HG03432 (cell line): ENCODE data around the gene ZCCHC24.

Experiments used
- ATAC-seq: cut with Tn5 transposase; IDR thresholded peaks from one replicate; pipeline ENCODE4 v1.9.1; 2021; ENCODE audit warnings: mild to moderate bottlenecking, moderate library complexity; ENCODE audit not compliant: unreplicated experiment

The ZCCHC24 gene

DNA sequence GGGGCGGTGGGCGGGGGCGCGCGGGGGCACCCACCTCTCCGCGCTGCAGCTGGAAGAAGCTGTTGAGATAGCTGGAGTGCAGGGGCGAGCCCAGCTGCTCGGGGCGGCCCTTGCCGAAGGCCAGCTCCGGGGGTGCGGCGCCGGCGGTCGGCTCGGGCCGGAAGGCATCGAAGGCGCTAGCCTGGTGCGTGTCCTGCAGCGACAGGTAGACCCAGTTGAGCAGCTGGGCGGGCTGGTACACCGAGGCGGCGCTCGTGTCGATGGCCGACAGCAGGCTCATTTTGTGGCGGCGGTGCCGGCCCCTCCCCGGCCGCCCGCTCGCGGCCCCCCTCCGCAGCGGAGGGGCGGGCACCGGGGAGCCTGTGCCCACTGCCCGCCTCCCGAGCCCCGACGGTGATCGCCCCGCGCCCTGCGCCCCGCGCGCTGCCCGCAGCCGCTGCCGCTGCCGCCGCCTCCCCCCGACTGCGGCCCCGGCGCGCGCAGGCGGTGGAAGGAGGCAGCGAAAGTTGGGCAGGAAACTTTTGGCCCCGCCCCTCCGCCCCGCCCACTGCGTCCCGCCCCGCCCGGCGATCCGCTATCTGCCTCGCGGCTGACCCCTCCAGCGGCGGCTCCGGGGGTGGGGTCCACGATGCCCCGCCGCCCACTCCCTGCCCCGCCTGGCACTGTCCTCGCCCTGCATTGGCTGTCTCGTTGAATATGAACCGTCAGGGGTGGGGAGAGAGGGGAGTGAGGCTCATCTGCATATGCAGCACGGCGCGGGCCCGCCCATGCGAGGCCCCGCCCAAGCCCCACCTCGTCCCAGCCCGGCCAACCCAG lies at the start of gene ZCCHC24:
TSS of gene ZCCHC24 (minus strand) at position 464 of the 816 bp plus-strand sequence. CDS start at position 280, 184 bp downstream.
- ATAC-seq: peak; percentile 94

DNA sequence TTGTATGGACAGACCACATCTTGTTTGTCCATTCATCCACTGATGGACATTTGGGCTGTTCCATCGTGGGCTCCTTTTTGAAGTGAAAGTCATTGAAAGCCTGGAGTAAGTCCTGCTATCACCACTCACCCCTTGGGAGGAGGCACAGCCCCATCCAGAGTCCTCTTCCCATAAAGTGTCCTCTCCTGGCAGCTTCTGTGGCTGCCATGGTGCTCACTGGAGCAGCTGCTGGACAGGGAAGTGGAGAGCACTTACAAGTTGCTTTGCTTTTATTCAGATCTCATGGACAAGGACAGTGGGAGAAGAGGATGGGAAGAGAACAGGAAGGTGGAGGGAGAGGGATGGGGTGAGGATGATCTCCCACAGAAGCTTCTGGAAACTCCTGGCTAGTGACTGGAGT lies 48.4 kb upstream of the ZCCHC24 start:
- no peak for ATAC-seq

DNA sequence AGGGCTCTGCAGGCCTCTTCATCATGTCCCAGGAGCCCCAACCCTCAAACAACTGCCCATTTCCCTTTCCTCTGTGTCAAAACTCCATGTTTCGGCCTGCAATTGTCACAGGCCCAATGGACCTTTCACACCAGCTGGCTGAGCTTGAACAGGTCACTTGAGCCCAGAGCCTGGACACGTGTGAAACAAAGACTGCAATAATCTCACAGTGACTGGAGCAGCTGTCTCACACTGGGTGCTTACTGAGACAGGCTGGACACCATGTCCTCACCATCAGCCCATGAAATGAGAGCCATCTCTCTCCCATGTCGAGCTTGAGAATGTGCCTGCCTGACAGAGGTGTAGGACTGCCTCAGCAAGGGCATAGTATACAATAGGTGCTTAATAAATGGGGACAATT lies 47.4 kb upstream of the ZCCHC24 start:
- no peak for ATAC-seq

DNA sequence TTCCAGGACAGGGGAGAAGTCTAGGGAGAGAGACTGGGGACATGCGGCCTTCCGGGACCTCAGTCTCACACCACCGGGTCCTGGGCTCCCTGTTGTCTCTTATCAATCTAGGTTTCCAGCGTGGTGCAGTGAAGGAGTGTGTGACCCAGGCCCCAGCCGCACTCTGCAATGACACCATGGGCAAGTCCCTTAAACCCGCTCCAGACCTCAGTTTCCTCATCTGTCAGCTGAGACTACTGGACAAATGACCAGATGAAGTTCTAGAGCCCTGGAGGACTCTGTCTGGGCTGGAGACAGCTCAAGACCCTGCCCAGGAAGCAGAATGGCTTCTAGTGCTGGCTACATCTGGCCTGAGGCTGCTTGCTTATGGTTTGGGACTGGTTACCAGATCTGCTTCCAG lies 46.8 kb upstream of the ZCCHC24 start:
- ATAC-seq: no peak

DNA sequence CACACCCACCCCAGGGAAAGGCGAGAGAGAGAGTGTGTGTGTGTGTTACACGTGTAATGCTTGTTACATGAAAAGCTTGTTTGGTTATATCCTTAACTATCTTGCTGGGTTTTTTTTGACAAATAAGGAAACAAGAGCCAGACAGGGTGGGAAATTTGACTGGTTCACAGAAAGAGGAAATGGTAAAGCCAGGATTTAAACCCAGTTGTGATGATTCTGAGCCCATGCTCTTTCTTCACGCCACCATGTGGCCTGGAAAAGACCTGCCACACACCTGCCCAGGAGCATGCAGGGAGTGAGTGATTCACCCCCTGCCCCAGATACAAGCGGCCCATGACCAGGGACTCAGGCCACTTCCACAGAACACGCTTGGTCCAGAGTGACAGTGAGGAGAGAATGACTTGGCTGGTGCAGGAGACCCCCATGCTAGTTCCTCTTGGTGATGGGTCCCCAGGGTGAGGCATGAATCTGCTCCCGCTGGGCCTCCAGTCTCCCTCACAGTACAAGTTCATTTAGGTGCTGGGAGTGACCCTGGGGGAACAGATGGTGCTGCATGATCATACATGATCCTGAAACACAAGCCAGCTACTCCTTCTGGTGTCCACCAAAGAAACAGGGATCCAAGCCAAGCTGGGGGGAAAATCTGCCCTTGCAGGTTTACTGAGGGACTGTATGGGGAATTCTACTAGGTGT lies 45.9 kb upstream of the ZCCHC24 start:
- ATAC-seq: no peak

DNA sequence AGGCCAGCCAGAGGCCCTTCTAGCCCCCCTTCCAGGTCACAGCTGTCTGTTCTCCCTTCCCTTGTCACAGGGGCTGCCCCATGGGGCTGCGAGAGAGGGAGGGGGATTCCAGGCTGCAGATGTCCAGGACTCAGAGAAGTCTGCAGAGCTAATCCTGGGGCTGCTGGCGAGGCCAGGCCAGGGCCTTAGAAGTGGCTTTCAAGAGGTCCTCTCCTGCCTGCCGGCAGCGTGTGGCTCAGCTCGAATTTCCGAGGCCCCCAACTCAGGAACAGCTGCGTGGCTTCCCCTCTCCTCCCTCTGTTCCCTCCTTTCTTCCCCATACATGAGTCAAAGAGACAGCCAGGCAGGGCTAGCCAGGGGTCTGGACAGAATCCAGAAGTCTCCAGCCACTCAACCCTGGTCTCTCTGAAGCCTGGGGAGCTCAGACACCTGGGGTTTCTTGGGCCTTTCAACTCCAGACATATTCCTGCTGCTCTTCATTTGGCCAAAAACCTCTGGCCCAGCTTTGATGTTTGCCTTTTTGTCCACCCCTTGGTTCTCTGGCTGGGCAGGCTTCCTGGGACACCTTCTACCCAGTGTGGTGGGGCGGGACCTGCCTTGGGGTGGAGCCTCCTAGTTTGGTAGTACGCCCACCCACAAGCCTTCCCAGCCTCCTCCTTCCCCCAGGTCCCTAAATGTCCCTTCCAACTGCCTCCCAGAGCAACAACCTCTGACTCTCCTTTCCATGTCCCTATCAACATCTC lies 45.1 kb upstream of the ZCCHC24 start:
- peak; percentile 50 for ATAC-seq

DNA sequence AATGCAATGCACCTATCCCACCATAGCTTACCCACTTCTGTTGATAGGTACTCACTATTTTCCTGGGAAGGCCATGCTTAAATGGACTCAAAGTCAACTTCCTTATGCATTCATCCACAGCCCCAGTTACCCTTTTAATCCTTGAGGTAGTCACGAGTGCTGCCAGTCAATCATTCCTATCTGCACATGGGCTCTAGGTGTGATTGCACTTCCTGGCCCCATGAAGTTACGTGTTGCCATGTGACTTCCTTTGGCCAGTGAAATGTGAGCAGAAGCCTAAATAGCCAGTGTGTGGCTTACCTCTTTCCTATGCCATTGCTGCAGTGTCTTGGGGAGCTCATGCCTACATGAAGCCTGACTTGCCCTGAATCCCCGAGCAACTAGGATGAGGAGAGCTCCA lies 43.4 kb upstream of the ZCCHC24 start:
- ATAC-seq: no peak

DNA sequence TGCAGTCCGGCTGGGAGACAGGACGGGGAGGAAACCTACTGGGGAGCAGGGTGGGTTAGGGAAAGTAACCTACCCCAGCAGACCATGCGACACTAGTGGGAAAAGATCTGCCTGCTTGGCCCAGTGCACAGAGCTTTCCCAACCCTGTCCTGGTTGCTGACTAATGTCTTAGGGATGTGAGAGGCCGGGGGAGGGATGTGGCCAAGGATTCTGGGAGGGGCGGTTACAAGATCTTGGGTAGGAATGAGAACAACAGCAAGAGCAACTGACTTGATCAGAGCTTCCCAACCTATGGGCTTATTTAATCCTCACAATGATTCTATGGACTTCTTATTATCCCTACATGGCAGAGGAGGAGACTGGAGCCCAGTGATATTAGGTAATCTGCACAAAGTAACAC lies 42.9 kb upstream of the ZCCHC24 start:
- no peak for ATAC-seq

DNA sequence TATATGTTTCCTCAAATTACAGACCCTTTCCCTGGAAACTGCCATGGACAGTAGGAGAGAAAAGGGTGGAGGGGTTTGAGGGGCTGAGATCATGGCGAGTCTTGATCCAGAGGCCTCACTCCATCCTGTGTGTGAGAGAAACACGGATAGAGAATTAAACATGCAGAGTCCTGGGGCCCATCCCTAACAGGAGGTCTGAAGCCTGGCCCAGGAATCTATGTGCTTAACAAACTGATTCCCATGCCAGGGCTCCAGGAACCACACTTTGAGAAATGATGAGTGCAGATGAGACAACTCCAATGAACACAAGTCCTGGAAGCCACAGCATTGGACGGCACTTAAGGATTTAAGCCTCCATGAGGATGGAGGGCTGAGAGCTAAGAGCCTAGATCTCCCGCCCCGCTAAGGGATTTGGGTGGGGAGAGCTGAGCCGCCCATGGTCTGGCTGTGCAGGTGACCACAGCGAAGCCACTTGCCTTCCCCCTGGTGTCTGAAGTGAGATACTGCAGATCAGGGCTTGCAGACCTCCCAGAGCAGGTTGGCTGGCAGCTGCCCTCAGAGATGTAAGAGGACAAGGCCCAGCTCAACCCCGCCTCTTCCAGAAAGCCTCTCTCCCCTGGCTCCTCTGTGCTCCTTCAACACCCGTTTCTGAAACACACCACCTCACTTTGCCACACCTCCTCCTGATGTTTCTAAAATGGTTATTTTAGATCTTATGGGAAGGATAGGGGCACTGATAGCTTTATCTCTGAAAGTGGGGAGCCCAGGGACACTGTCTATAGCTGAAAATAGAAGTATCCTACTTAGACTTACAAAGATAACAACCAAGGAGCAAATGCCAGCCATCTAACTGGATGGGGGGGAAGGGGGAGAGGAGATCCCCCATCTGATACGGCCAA lies 42.1 kb upstream of the ZCCHC24 start:
- ATAC-seq: peak; percentile 82

DNA sequence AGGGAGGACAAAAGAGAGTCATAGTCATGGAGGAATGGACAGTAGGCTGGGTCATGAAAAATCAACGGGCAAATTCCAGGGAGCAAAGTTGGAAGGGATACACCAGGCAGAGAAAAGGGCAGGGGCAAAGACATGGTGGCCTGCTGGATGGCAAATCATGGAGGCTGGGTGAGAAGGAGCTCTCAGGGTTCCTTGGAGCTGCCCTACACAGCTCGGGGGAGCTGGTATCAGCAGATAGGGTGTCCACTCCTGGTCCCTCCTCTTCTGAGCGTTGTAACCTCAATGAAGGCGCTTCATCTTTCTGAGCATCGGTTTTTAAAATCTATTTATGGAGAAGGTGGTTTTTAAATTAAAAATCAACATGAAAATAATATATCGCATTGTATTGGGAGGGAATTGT lies 39.1 kb upstream of the ZCCHC24 start:
- ATAC-seq: no peak

DNA sequence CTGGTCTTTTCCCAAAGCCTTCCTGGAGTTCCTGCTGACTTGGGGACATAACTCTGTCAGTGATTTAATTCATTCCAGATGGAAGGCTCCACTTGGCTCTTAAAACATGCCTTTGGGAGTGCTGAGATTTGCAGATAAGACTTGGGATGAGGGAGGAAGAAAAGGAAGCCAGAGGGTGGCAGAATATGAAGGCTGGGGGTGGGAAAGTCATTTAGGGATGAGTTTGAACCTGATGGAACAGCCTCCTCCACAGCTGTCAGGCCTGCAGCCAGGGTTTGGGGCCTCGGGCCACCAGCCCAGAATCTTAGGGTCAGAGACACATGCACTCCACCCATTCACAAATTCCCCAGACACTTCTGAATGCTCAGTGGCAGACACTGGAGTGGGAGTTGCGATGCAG lies 38.5 kb upstream of the ZCCHC24 start:
- no peak for ATAC-seq

DNA sequence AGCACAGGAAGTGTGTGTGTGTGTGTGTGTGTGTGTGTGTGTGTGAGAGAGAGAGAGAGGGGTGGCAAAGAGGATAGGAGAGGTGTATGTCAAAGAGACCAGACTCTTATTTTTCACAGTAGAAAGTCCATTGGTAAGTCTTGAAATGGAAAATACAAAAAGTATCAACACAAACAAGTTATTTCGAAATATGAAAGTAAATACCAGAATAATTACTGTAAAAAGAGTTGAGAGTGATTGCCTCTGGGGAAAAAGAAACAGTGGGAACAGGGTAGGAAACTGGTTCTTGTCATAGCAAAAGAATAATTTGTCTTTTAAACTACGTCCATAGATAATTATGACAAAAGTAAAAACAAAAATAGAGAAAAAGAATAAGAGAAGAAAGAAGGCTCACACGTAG lies 37.9 kb upstream of the ZCCHC24 start:
- ATAC-seq: no peak

DNA sequence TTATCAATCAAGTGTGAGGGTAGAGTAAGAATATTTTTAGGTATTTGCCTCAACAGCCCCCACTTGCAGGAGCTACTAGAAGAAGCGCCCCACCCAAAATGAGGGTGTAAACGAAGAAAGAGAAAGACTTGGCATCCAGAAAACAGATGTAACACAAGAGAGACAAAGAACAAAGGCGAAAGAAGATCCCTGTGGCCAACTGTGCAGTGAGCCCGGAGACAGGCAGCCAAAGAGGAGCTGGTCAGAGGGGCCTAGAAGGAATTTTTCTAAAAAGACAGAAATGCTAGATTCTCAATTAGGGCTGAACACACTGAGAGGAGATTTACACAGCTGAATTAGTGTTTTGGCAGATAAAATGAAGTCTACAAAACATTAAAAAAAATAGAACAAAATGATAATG lies 37.3 kb upstream of the ZCCHC24 start:
- no peak for ATAC-seq

DNA sequence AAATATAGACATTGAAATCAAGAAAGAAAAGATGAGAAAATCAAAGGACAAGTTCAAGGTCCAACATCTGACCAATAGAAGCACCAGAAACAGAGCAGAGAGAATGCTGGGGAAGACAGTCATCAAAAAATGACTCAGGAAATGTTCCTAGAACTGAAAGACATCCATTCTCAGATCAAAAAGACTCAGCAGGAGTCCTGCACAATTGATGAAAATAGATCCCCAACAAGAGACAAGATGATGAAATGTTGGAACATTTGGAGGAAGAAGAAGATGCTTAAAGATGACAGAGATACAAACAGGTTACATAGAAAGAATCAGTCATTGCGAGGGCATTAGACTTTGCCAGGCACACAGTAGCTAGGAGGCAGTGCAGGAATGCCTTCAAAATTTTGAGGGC lies 36.9 kb upstream of the ZCCHC24 start:
- ATAC-seq: no peak

DNA sequence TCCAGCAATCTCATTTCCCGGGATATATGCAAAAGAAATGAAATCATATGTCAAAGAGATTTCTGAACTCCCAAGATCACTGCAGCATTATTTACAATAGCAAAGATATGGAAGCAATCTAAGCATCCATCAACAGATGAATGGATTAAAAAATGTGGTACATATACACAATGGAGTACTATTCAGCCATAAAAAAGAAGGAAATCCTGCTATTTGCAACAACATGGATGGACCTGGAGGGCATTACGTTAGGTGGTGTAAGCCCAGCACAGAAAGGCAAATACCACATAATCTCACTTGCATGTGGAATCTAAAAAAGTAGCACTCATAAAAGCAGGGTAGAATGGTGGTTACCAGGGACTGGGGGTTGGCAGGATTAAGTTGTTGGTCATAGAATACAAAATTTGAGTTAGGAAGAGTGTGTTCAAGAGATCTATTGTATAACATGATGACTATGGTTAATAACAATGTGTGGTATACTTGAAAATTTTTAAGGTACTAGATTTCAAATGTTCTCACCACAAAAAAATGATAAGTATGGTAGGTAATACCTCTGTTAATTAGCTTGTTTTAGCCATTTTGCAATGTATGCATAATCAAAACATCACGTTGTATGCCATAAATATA lies 34.0 kb upstream of the ZCCHC24 start:
- ATAC-seq: no peak

DNA sequence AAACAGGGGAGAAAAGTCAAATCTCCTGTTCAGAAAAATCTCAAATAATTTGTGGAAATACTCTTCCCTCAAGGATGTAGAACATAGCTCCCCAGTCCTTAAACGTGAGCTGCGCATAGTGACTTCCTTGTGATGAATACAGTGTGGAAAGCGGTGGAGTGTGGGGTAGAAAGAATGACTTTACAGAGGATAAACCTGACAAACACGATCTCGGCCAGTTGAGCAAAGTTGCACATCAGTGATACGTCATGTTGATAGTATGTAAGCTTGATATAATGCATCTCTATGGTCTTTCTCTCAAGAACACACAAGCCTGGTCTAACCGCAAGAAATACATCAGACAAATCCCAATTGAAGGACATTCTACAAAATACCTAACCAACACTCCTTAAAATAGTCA lies 32.0 kb upstream of the ZCCHC24 start:
- no peak for ATAC-seq

DNA sequence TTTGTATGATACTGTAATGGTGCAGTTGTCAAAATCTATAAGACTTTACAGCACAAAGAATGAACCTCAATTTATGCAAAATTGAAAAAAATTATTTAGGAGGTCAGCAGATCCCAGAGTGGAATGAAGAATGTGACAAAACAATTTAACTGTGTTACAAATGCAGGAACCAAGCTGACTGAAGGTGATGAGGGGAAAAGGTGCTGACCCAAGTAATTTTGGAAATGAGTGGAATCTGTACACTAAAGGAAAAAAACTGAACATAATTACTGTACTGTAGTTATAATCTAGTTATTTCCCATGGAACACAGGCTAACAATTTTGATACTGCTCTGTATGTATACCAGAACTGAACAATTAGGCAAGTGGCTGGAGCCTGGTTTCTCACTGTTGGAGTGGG lies 31.2 kb upstream of the ZCCHC24 start:
- no peak for ATAC-seq

DNA sequence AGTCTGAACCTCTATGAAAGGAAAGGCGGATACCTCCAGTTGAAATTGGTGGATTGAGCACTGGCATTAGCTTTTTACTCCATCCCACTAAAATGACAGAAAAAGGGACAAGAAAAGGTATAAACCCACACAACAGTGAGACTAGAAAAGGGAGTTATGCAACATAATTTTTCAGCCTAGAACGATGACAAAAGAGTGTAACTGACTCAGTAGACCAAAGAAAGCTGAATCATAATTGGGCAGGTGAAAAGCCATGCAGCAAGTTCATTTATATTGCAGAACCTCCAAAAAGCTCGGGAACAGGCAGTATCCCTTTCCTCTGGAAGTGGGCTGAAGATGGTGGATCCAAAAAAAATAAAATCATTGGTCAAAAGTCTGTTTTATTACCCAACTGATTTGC lies 30.5 kb upstream of the ZCCHC24 start:
- ATAC-seq: no peak

DNA sequence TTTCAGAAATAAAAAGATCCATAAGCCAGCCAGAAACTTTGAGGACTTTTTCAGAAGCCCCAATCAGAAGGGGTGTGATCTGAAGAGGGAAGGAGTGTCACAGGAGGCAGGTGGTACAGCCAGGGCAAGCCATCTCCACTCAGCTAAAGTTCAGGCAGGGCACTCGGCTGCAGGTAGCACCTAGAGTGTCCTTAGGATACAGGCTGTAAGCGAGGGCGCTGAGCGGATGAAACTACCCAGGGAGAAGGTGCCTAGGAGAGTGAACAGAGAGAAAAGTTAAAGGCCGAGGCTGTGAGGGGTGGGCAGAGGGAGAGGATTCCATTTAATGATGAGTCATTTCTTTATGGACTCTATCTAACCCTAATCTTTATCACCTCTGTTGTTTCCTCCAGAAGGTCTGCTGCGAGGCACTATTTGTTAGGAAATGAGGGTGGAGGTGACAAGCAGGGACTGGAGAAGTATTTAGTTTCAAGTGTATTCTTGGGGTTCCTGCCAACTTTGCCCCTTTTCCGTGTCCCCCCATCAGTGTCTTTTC lies 29.8 kb upstream of the ZCCHC24 start:
- no peak for ATAC-seq

DNA sequence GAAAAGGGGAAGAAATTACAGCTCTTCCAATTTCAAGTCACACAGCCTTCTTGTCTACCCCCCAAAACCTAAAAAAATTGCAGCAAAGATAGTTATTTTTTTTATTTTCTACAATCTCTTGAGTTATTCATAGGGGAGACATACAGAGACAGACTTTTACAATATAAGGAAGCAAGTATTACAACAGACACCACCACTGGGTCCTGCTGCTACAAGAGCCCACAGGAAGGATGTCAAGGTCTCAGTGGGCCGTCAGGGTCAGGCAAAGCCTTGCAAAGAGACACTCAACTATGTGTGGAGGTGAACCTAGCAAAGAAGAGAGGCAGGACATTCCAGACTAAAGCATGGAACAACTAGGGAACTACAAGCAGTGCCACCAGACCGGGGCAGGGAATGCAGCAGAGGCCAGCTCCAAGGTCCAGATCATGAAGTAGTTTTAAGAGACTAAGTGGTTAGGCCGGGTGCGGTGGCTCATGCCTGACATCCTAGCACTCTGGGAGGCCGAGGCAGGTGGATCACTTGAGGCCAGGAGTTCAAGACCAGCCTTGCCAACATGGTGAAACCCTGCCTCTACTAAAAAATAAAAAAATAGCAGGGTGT lies 28.2 kb upstream of the ZCCHC24 start:
- ATAC-seq: no peak
